GM23248 (cell line): ENCODE measurements around the gene MAP1A.

Experiments
- EZH2 ChIP-seq: fragments of 200-600 bp; sonication (generic); IDR thresholded peaks from 2 replicates; pipeline ENCODE4 v1.6.1; 2018; ENCODE audit warnings: antibody characterized with exemption, mild to moderate bottlenecking; ENCODE audit not compliant: insufficient read depth, poor library complexity, severe bottlenecking
- EZH2phosphoT487 ChIP-seq: fragments of 200-600 bp; sonication (generic); IDR thresholded peaks from 2 replicates; pipeline ENCODE4 v1.6.1; 2018; ENCODE audit warnings: antibody characterized with exemption, moderate library complexity, mild to moderate bottlenecking, low read depth; ENCODE audit not compliant: insufficient read depth

- TF ChIP-seq EZH2 (no peak), EZH2phosphoT487 (no peak)
Observed at GRCh38 chr15:43513550-43513949, 3.9 kb upstream of the MAP1A start.
